Esophagus muscularis mucosa (tissue), 4 donors: ENCODE data around the gene SLC26A2. TPM values are rescaled to one million over a fixed set of nuclear protein-coding genes. Genes with fewer than 3 reads are reported as not detected.
A peak's percentile ranks its signal among the peaks of the same experiment; 100 is the strongest.

Source experiments
- DNase-seq: peaks from one replicate; pipeline ENCODE4 v3.0.0-alpha.2; 2017; ENCODE audit errors: extremely low spot score
- H3K27ac ChIP-seq, 4 donors: fragments of 200-600 bp; sonication (generic); replicated peaks in 1 of 4; 1 replicate in 3 of 4; 2 replicates in 1 of 4; pipeline ENCODE4 v1.5.1; 2016 to 2019; ENCODE audit warnings: mild to moderate bottlenecking in 1 of 4
- H3K27me3 ChIP-seq, 4 donors: fragments of 200-600 bp; sonication (generic); one replicate each; pipeline versions ENCODE4 v1.5.1 to v1.6.0; 2016 to 2019
- H3K36me3 ChIP-seq, 4 donors: fragments of 200-600 bp; sonication (generic); one replicate each; pipeline ENCODE4 v1.5.1; 2016 to 2019
- H3K4me1 ChIP-seq, 4 donors: fragments of 200-600 bp; sonication (generic); one replicate each; pipeline ENCODE4 v1.5.1; 2016 to 2019
- H3K4me3 ChIP-seq, 4 donors: fragments of 200-600 bp; sonication (generic); 1 replicate in 2 of 4; 2 replicates in 2 of 4; pipeline ENCODE4 v1.5.1; 2016 to 2019; ENCODE audit warnings: mild to moderate bottlenecking in 4 of 4, moderate library complexity in 1 of 4
- H3K9me3 ChIP-seq, 4 donors: fragments of 200-600 bp; sonication (generic); 1 replicate in 3 of 4; 2 replicates in 1 of 4; pipeline ENCODE4 v1.5.1; 2016 to 2019
- EP300 ChIP-seq: sonication (generic); formaldehyde crosslinking; IDR thresholded peaks from one replicate; pipeline ENCODE4 v1.6.1; 2017; ENCODE audit warnings: antibody characterized with exemption
- POLR2A ChIP-seq: fragments of 450-650 bp; IDR thresholded peaks from one replicate; pipeline ENCODE4 v1.6.1; 2017; ENCODE audit warnings: antibody characterized with exemption, moderate library complexity, mild to moderate bottlenecking, low read depth
- POLR2AphosphoS5 ChIP-seq, 2 donors: sonication (generic); formaldehyde crosslinking; IDR thresholded peaks; one replicate each; pipeline ENCODE4 v1.6.1; 2017; ENCODE audit warnings: antibody characterized with exemption in 2 of 2
- WGBS: methylation state at CpG from one replicate; pipeline ENCODE4 v1.1.5; 2018; 5-methylcytosine and 5-hydroxymethylcytosine counted together
- intact Hi-C: fragments of 100-400 bp; cut with DNase I; formaldehyde crosslinking; loops from one replicate; pipeline ENCODE4 v1.15.1; 2023
- total RNA-seq, 4 donors: library from RNA; depleted of rRNA; stranded (reverse); fragments of >200 nt; gene quantifications; one replicate each; pipeline versions ENCODE4 v1.1.0 to v1.2.1, GENCODE V29; 2016
- TF ChIP-seq, protein P1 (sequence below), 3 experiments: fragments of 200-600 bp in 2 of 3; fragments of 450-650 bp in 1 of 3; sonication (generic) in 2 of 3; IDR thresholded peaks; one replicate each; pipeline ENCODE4 v1.5.1; 2017 to 2019; ENCODE audit warnings: antibody characterized with exemption in 3 of 3, mild to moderate bottlenecking in 2 of 3, moderate library complexity in 1 of 3

SLC26A2 gene
- total RNA-seq, 4 donors from 2014 or later = 7.9 to 9.2 (median 8.0) TPM

DNA sequence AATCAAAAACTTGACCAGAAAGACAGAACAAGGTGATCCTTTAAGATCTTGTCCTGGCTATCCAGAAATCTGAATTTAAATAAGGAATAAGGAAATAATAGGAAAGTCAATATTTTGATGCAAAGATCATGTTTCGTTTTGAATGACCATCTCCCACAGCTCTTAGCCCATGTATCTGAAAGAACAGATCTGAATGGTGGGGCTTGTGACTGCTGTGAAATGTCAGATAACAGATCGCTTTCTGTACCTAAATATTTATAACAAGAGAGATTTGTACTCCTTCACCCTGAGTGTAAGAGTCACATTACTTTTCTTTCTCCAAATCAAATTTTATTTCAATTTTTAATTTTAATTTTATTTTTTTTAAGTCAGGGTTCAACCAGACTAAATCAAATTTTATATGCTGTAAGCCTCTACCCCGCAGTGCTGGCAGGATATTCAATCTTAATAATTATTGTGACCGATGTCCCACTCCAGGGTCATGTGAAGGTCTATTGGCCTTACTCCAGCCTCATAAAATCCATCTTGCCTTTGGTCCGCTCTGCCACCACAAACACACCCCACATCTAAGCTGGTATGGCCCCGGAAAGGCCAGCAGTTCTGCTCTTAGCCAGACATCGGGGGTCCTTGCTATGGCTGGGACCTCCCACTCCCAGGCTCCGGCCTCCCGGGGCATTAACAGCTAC is 7.0 kb upstream of the SLC26A2 start:
- no peak overlapping the region for H3K4me3 ChIP-seq
- H3K27ac ChIP-seq = no peak overlapping the region
- intact Hi-C loops = no loop called here
- WGBS = 78% methylated on average over 6 of the region's 9 CpGs
- DNase-seq = no peak
- H3K36me3 ChIP-seq = no peaks in the 10 kb centered on the region
- H3K4me1 ChIP-seq = no peaks in the 10 kb centered on the region
- TF ChIP-seq, protein P1, sequence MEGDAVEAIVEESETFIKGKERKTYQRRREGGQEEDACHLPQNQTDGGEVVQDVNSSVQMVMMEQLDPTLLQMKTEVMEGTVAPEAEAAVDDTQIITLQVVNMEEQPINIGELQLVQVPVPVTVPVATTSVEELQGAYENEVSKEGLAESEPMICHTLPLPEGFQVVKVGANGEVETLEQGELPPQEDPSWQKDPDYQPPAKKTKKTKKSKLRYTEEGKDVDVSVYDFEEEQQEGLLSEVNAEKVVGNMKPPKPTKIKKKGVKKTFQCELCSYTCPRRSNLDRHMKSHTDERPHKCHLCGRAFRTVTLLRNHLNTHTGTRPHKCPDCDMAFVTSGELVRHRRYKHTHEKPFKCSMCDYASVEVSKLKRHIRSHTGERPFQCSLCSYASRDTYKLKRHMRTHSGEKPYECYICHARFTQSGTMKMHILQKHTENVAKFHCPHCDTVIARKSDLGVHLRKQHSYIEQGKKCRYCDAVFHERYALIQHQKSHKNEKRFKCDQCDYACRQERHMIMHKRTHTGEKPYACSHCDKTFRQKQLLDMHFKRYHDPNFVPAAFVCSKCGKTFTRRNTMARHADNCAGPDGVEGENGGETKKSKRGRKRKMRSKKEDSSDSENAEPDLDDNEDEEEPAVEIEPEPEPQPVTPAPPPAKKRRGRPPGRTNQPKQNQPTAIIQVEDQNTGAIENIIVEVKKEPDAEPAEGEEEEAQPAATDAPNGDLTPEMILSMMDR (IDR thresholded peaks at IDR 0.05) = no peak
- TF ChIP-seq POLR2AphosphoS5 (IDR thresholded peaks at IDR 0.05) (no peak), POLR2A (no peak), EP300 (no peak)
- H3K9me3 ChIP-seq = no peaks in the 10 kb centered on the region
- peaks cover 0 to 4% (median 0%) of the 10 kb centered on the region in 4 donors for H3K27me3 ChIP-seq

DNA sequence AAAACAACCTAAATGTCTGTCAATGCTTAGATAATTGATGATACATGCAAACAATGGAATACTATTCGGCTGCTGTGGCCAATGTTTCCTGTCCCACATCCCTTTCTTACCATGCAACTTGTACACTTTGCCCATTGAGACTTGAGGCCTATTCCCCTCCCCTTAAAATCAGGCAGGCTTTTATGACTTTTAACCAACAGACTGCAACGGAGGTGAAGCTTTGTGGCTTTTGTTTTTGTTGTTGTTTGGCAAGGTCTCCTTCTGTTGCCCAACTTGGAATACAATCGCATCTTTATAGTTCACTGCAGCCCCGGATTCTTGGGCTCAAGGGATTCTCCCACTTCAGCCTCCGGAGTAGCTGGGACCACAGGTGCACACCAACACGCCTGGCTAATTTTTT is 5.8 kb upstream of the SLC26A2 start:
- H3K36me3 ChIP-seq = no peaks in the 10 kb centered on the region
- 82% methylated on average over 6 of the region's 6 CpGs for WGBS
- intact Hi-C loops = no loop called here
- H3K4me3 ChIP-seq = no peak overlapping the region
- H3K27me3 ChIP-seq = no peaks in the 10 kb centered on the region
- no peak overlapping the region for H3K27ac ChIP-seq
- no peaks in the 10 kb centered on the region for H3K9me3 ChIP-seq
- H3K4me1 ChIP-seq = peaks cover 2 to 8% (median 6%) of the 10 kb centered on the region in 4 donors
- DNase-seq = no peak
- TF ChIP-seq POLR2A = no peak
- TF ChIP-seq POLR2AphosphoS5 (IDR thresholded peaks at IDR 0.05) = no peak
- no peak for TF ChIP-seq EP300
- TF ChIP-seq, protein P1 (IDR thresholded peaks at IDR 0.05) = no peak

DNA sequence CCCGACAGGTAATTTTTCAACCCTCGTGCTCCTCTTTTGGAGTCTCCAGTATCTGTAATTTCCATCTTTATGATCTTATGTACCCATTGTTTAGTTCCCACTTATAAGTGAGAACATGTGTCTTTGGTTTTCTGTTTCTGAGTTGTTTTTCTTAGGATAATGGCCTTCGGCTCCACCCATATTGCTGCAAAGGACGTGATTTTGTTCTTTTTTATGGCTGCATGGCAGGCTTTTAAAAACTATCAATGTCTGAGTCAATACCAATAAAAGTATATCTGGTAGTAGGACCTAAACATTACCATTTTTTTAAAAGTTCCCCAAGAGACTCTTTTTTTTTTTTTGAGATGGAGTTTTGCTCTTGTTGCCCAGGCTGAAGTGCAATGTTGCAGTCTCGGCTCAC is 3.9 kb upstream of the SLC26A2 start:
- 75% methylated on average over 5 of the region's 5 CpGs for WGBS
- TF ChIP-seq EP300 = no peak
- TF ChIP-seq POLR2AphosphoS5 (IDR thresholded peaks at IDR 0.05) = no peak
- H3K9me3 ChIP-seq = no peaks in the 10 kb centered on the region
- intact Hi-C loops = no loop called here
- H3K27me3 ChIP-seq = no peaks in the 10 kb centered on the region
- no peak overlapping the region for H3K27ac ChIP-seq
- no peak for DNase-seq
- peaks cover 13 to 20% (median 18%) of the 10 kb centered on the region in 4 donors for H3K4me1 ChIP-seq
- H3K36me3 ChIP-seq = no peaks in the 10 kb centered on the region
- no peak overlapping the region for H3K4me3 ChIP-seq

DNA sequence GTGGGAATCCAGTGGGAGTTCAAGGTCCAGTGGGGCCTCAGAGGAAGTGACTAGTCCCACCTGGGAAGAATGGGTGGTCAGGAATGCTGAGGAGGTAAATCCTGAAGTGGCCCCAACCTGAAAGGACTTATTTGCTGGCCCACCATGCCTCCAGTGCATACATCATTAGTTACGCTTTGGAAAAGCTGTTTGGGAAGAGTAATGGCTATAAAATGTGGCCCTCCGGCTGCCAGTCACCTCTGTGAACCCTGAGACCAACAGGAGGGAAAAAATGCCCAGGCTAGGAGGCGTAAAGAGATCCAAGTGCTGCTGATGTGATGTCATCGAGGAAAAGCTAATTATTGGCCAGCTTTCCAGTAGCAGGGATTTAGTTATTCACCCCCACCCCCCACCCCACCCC is 2.7 kb upstream of the SLC26A2 start:
- Histone ChIP-seq H3K27me3 (no peaks in the 10 kb centered on the region), H3K36me3 (no peaks in the 10 kb centered on the region), H3K4me3 (no peak overlapping the region), H3K9me3 (no peaks in the 10 kb centered on the region), H3K27ac (no peak overlapping the region), H3K4me1 (peaks cover 15 to 31% (median 22%) of the 10 kb centered on the region in 4 donors)
- 87% methylated on average over 4 of the region's 4 CpGs for WGBS
- no peak for DNase-seq
- TF ChIP-seq POLR2A (no peak), POLR2AphosphoS5 (IDR thresholded peaks at IDR 0.05) (no peak), EP300 (no peak)
- TF ChIP-seq, protein P1 (IDR thresholded peaks at IDR 0.05) = no peak
- intact Hi-C loops = no loop called here

DNA sequence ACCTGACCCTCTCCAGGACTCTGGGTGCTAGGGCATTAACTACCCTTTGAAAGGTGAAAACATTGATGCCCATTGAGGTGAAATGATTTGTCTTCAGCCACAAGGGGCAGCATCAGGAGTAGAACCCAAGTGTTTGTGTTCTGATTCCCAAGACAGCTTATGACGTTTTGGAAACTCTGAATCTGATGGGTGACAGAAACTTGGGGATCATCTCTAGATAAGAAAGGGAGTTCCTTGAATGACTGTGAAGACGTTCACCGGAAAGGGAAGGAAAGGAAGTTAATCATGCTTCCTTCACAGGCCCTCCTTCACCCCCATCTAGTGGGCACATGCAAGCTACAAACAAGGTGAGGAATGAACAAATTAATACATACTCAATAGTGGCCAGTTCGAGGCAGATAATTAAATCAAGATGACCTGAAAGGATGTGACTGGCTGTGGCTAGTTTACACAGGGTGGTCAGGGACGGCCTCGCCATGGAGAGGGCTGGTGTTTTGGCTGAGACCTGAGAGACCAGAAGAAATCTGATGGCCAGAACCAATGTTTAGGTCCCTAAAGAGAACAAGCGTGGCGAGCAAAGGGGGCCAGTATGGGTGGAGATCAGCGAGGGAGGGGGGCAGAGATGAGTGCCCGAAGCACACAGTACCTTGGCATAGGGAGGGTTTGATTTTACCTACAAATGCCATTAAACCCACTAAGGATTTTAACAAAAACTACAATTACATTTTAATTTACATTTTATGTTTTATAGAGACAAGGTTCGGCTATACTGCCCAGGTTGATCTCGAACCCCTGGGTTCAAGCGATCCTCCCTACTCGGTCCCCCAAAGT is 937 bp upstream of the SLC26A2 start:
- TF ChIP-seq POLR2AphosphoS5 (IDR thresholded peaks at IDR 0.05) = no peak
- TF ChIP-seq, protein P1 (IDR thresholded peaks at IDR 0.05) = peak; percentile 8 to 45 (median 36)
- no peak for TF ChIP-seq EP300
- TF ChIP-seq POLR2A = no peak
- Histone ChIP-seq H3K36me3 (no peaks in the 10 kb centered on the region), H3K27me3 (no peaks in the 10 kb centered on the region), H3K4me1 (peaks cover 15 to 31% (median 22%) of the 10 kb centered on the region in 4 donors), H3K4me3 (peak overlapping the region; percentile 66 to 93 (median 80)), H3K27ac (peak overlapping the region; percentile 91 to 94 (median 92)), H3K9me3 (no peaks in the 10 kb centered on the region)
- DNase-seq = no peak
- intact Hi-C loops = no loop called here
- 39% methylated on average over 14 of the region's 14 CpGs for WGBS
